Spleen (tissue), 11 donors: Measurements from ENCODE around the gene FAM219A. TPM values are rescaled to one million over a fixed set of nuclear protein-coding genes. Genes with fewer than 3 reads are reported as not detected.

ENCODE experiments used
- DNase-seq: peaks from one replicate; pipeline ENCODE4 v3.0.0-alpha.2; 2020
- H3K27ac ChIP-seq, 8 donors: fragments of 200-600 bp; sonication (generic) in 7 of 8; 1 replicate in 4 of 8; 2 replicates in 4 of 8; pipeline versions ENCODE4 v1.5.0 to v1.8.0; 2016 to 2021; ENCODE audit warnings: inconsistent platforms in 4 of 8, mild to moderate bottlenecking in 4 of 8, moderate library complexity in 1 of 8
- H3K27me3 ChIP-seq, 7 donors: fragments of 200-600 bp; sonication (generic) in 6 of 7; replicated peaks in 1 of 7; 1 replicate in 4 of 7; 2 replicates in 3 of 7; pipeline versions ENCODE4 v1.5.0 to v1.8.0; 2016 to 2021; ENCODE audit warnings: inconsistent platforms in 3 of 7, mild to moderate bottlenecking in 1 of 7
- H3K36me3 ChIP-seq, 6 donors: fragments of 200-600 bp; sonication (generic) in 5 of 6; 1 replicate in 4 of 6; 2 replicates in 2 of 6; pipeline versions ENCODE4 v1.5.0 to v1.8.0; 2016 to 2021; ENCODE audit warnings: inconsistent platforms in 2 of 6
- H3K4me1 ChIP-seq, 6 donors: fragments of 200-600 bp; sonication (generic) in 5 of 6; 1 replicate in 3 of 6; 2 replicates in 3 of 6; pipeline versions ENCODE4 v1.5.0 to v1.8.0; 2016 to 2021; ENCODE audit warnings: inconsistent platforms in 3 of 6
- H3K4me3 ChIP-seq, 8 donors: fragments of 200-600 bp; sonication (generic) in 7 of 8; 1 replicate in 4 of 8; 2 replicates in 4 of 8; pipeline versions ENCODE4 v1.5.0 to v1.8.0; 2016 to 2021; ENCODE audit warnings: inconsistent platforms in 4 of 8, mild to moderate bottlenecking in 4 of 8, moderate library complexity in 2 of 8
- H3K9me3 ChIP-seq, 8 donors: fragments of 200-600 bp; sonication (generic) in 7 of 8; 1 replicate in 4 of 8; 2 replicates in 4 of 8; pipeline versions ENCODE4 v1.5.0 to v1.8.0; 2016 to 2021; ENCODE audit warnings: inconsistent platforms in 4 of 8
- CTCF ChIP-seq, 11 experiments: fragments of 200-600 bp in 7 of 11; fragments of 450-650 bp in 4 of 11; sonication (generic) in 4 of 11; IDR thresholded peaks in 8 of 11; conservative IDR thresholded peaks in 3 of 11; 1 replicate in 7 of 11; 2 replicates in 4 of 11; pipeline versions ENCODE4 v1.4.0 to v1.8.0; 2016 to 2021; ENCODE audit warnings: antibody characterized with exemption in 11 of 11, inconsistent platforms in 4 of 11, mild to moderate bottlenecking in 1 of 11
- POLR2A ChIP-seq, 3 donors: fragments of 450-650 bp; IDR thresholded peaks; one replicate each; pipeline ENCODE4 v1.5.1; 2017; ENCODE audit warnings: antibody characterized with exemption in 3 of 3, mild to moderate bottlenecking in 1 of 3
- POLR2AphosphoS5 ChIP-seq, 3 donors: sonication (generic); formaldehyde crosslinking; IDR thresholded peaks; one replicate each; pipeline ENCODE4 v1.5.1; 2017; ENCODE audit warnings: antibody characterized with exemption in 3 of 3
- WGBS, 5 donors: extraction: QIAGEN DNeasy Blood & Tissue Kit in 3 of 5; methylation state at CpG; one replicate each; pipeline versions ENCODE4 v1.1.5 to v1.1.7; 2013 to 2018; 5-methylcytosine and 5-hydroxymethylcytosine counted together
- intact Hi-C: fragments of 100-400 bp; cut with DNase I; formaldehyde crosslinking; loops from one replicate; pipeline ENCODE4 v1.15.0; 2023; ENCODE audit warnings: low total_unique reads
- polyA plus RNA-seq, 3 donors: library from polyadenylated mRNA; stranded (reverse); fragments of 200-250 nt; gene quantifications; one replicate each; pipeline ENCODE4 v1.2.1, GENCODE V29; 2013
- total RNA-seq, 7 donors: library from RNA; depleted of rRNA in 3 of 7; stranded (reverse); fragments of >200 nt in 3 of 7; fragmentation: NEBNext Ultra II Directional in 4 of 7; extraction: Animal tissue kit (Norgen Biotek cat#: 25700) in 4 of 7; gene quantifications; one replicate each; pipeline versions ENCODE4 v1.1.0 to v1.2.1, GENCODE V29; 2016 to 2021
- donor health status: healthy with polysubstance abuse.
- donor health status: DM: no; HTN: no; CAD: no; lungs with moderate emphysema.
- donor health status: DM: no; HTN: no; CAD: no.
- donor health status: Bipolar disorder and iron deficiency.
- donor health status: healthy.
- donor health status: DM: no; HTN: no; CAD: no.
- donor health status: DM: yes; HTN: yes; CAD: no.

Gene FAM219A
- total and polyA plus RNA-seq, 10 donors = 3.2 to 26.9 (median 11.0) TPM

- Histone ChIP-seq H3K27ac (no peak overlapping the region), H3K4me1 (peaks cover 4 to 20% (median 15%) of the 10 kb centered on the region in 6 donors), H3K27me3 (peaks cover 0 to 6% (median 0%) of the 10 kb centered on the region in 7 donors), H3K4me3 (no peak overlapping the region), H3K9me3 (peaks cover 0 to 25% (median 6%) of the 10 kb centered on the region in 8 donors), H3K36me3 (peaks cover 0 to 16% (median 0%) of the 10 kb centered on the region in 6 donors)
- intact Hi-C loops = no loop called here
- TF ChIP-seq CTCF (IDR thresholded peaks at IDR 0.05 in 8 of 11, conservative IDR thresholded peaks at IDR 0.05 in 3 of 11) (no peak), POLR2A (IDR thresholded peaks at IDR 0.05) (no peak), POLR2AphosphoS5 (IDR thresholded peaks at IDR 0.05) (no peak)
- WGBS, 5 donors = 90 to 95% (median 92%) methylated on average over 51 to 60 of the region's 60 CpGs
- DNase-seq = no peak
Observed at GRCh38 chr9:34371886-34372466, 86.4 kb downstream of the FAM219A start.

GRCh38 chr9:34370970-34371880, 87.1 kb downstream of the FAM219A start:
- TF ChIP-seq POLR2AphosphoS5 (IDR thresholded peaks at IDR 0.05) = no peak
- no peak for TF ChIP-seq CTCF (IDR thresholded peaks at IDR 0.05 in 8 of 11, conservative IDR thresholded peaks at IDR 0.05 in 3 of 11)
- TF ChIP-seq POLR2A (IDR thresholded peaks at IDR 0.05) = no peak
- 82 to 88% (median 84%) methylated on average over 99 to 105 of the region's 105 CpGs for WGBS, 5 donors
- H3K9me3 ChIP-seq = peaks cover 0 to 25% (median 6%) of the 10 kb centered on the region in 8 donors
- DNase-seq = no peak
- intact Hi-C loops = no loop called here
- H3K27me3 ChIP-seq = peaks cover 0 to 6% (median 0%) of the 10 kb centered on the region in 7 donors
- H3K4me3 ChIP-seq = peak overlapping the region in 2 of 8 donors; percentile 13 to 40
- H3K4me1 ChIP-seq = peaks cover 4 to 15% (median 9%) of the 10 kb centered on the region in 6 donors
- peaks cover 0 to 16% (median 0%) of the 10 kb centered on the region in 6 donors for H3K36me3 ChIP-seq
- no peak overlapping the region for H3K27ac ChIP-seq

GRCh38 chr9:34370335-34370969, 87.9 kb downstream of the FAM219A start:
- intact Hi-C loops = no loop called here
- WGBS, 5 donors = 82 to 90% (median 86%) methylated on average over 23 of the region's 23 CpGs

More at GRCh38 chr9:34370335-34370969, 87.9 kb downstream of the FAM219A start:
- H3K36me3 ChIP-seq = peaks cover 0 to 16% (median 0%) of the 10 kb centered on the region in 6 donors
- H3K27ac ChIP-seq = no peak overlapping the region
- peak overlapping the region in 2 of 8 donors; percentile 13 to 40 for H3K4me3 ChIP-seq
- TF ChIP-seq POLR2AphosphoS5 (IDR thresholded peaks at IDR 0.05) (no peak), CTCF (IDR thresholded peaks at IDR 0.05 in 8 of 11, conservative IDR thresholded peaks at IDR 0.05 in 3 of 11) (no peak), POLR2A (IDR thresholded peaks at IDR 0.05) (no peak)
- peaks cover 0 to 7% (median 2%) of the 10 kb centered on the region in 6 donors for H3K4me1 ChIP-seq
- peaks cover 0 to 25% (median 6%) of the 10 kb centered on the region in 8 donors for H3K9me3 ChIP-seq
- DNase-seq = no peak
- H3K27me3 ChIP-seq = peaks cover 0 to 6% (median 0%) of the 10 kb centered on the region in 7 donors
